ENCODE measurements around the gene VEGFD.

VEGFD gene

GRCh38 chrX:15299941-15300851 is 84.0 kb downstream of the VEGFD start:
- no peak for DNase-seq

DNA sequence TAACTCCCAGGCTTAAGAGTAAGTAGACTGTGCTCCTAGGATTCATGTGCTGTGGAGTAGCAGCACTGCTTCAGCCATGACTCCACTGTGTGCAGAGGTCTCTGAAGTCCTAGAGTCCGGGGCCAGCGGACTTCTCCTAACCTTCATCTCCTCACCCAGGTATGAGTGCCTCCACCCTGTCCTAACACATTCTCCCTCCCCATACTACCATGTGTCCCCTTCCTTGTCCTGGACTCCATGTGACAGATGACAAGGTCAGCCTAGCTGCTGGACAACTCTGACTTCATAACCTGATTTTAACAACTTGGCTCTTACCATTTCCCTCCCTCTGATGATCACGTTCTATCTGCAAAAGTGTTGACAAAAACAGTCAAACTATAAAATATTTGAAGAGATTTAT is 85.4 kb downstream of the VEGFD start:
- no peak for DNase-seq

- DNase-seq = no peak
Measured at GRCh38 chrX:15298201-15298600, 86.0 kb downstream of the VEGFD start.
